Erythroblast (primary cell): ENCODE measurements around the gene PRKG1.

Experiments used
- GATA1 ChIP-seq: IDR thresholded peaks from 2 replicates; pipeline ENCODE4 v1.6.1; 2011; ENCODE audit warnings: low read depth, mild to moderate bottlenecking, control low read depth, low read length, moderate library complexity
- POLR2A ChIP-seq: IDR thresholded peaks from 2 replicates; pipeline ENCODE4 v1.6.1; 2011; ENCODE audit warnings: mild to moderate bottlenecking, low read length

- no peak for TF ChIP-seq POLR2A
- TF ChIP-seq GATA1: no peak
These were observed 746.8 kb downstream of the PRKG1 start for GRCh38 chr10:51821045-51821444.
